Stimulated activated naive B cell treated with anti-CD40 and anti-IgM and Interleukin-4, amounts not matched to agents 10 μg/mL and 1 μg/mL and 100 μg/mL, for 72 hours (primary cell): ENCODE measurements around the gene CCDC71.

Source experiments
- ATAC-seq, 2 donors: fragments of 150-1000 bp; cut with Tn5 transposase; replicated peaks; 2 replicates each; pipeline ENCODE4 v1.10.0; 2021; ENCODE audit warnings: moderate library complexity in 1 of 2
- DNase-seq: peaks from one replicate; pipeline ENCODE4 v3.0.0; 2021
- H3K27ac Mint-ChIP-seq: one replicate; pipeline ENCODE4 v1.8.0; 2022; ENCODE audit warnings: mild to moderate bottlenecking, mixed read lengths
- H3K27me3 Mint-ChIP-seq, 2 donors: one replicate each; pipeline ENCODE4 v1.8.0; 2022; ENCODE audit warnings: mixed read lengths in 2 of 2
- H3K36me3 Mint-ChIP-seq, 2 donors: one replicate each; pipeline ENCODE4 v1.8.0; 2022; ENCODE audit warnings: mixed read lengths in 2 of 2, mild to moderate bottlenecking in 1 of 2
- H3K4me1 Mint-ChIP-seq, 2 donors: one replicate each; pipeline ENCODE4 v1.8.0; 2022; ENCODE audit warnings: mixed read lengths in 2 of 2, mild to moderate bottlenecking in 1 of 2
- H3K4me3 Mint-ChIP-seq, 2 donors: one replicate each; pipeline ENCODE4 v1.8.0; 2022; ENCODE audit warnings: mild to moderate bottlenecking in 2 of 2, mixed read lengths in 2 of 2, moderate library complexity in 1 of 2
- H3K9me3 Mint-ChIP-seq, 2 donors: one replicate each; pipeline ENCODE4 v1.8.0; 2022; ENCODE audit warnings: mixed read lengths in 2 of 2, mild to moderate bottlenecking in 1 of 2

CCDC71 gene

DNA sequence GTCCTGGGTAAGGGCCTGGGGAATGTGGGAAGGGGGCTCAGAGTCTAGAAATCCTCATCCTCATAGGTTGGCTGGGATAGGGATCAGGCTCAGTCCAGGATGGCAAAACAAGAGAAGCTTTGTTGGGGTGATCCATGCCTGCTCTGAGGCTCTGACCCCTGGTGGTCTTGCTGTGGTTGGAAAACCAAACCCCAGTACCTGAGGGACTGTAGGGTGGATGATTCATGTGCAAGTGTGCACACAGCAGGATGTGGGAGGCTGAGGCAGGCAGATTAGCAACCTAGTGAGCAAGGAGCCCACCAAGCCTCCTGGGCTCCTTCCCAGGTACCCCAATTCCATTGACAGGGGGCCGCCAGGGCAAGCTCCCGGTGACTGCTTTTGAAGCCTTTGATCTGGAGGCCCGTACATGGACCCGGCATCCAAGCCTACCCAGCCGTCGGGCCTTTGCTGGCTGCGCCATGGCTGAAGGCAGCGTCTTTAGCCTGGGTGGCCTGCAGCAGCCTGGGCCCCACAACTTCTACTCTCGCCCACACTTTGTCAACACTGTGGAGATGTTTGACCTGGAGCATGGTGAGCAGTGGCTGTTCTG, 8.4 kb upstream of the CCDC71 start:
- peaks cover 12 to 22% of the 10 kb centered on the region in 2 donors for H3K4me1 Mint-ChIP-seq
- ATAC-seq (no peak), DNase-seq (no peak)
- no peak overlapping the region for H3K4me3 Mint-ChIP-seq
- no peaks in the 10 kb centered on the region for H3K9me3 Mint-ChIP-seq
- H3K27ac Mint-ChIP-seq = no peak overlapping the region
- peaks cover 12 to 24% of the 10 kb centered on the region in 2 donors for H3K27me3 Mint-ChIP-seq
- H3K36me3 Mint-ChIP-seq = no peaks in the 10 kb centered on the region

DNA sequence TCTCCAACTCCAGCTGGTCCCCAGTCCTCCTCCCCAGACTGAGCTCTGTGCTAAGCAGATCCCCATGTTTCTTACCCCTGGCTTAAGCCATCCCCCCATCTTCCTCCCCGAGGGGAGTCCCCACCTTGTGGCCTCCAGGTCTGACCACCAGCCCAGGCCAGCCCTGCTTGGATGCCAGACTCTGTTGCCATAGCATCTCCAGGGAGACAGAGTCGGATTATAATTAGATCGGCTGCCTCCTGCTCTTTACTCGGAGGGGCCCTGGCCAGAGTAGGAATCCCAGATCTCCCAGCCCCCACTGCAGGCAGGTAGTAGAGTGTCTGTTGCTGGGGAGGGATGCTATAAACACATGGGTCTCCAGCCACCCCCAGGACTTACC, 7.7 kb upstream of the CCDC71 start:
- no peak overlapping the region for H3K27ac Mint-ChIP-seq
- no peak for DNase-seq

DNA sequence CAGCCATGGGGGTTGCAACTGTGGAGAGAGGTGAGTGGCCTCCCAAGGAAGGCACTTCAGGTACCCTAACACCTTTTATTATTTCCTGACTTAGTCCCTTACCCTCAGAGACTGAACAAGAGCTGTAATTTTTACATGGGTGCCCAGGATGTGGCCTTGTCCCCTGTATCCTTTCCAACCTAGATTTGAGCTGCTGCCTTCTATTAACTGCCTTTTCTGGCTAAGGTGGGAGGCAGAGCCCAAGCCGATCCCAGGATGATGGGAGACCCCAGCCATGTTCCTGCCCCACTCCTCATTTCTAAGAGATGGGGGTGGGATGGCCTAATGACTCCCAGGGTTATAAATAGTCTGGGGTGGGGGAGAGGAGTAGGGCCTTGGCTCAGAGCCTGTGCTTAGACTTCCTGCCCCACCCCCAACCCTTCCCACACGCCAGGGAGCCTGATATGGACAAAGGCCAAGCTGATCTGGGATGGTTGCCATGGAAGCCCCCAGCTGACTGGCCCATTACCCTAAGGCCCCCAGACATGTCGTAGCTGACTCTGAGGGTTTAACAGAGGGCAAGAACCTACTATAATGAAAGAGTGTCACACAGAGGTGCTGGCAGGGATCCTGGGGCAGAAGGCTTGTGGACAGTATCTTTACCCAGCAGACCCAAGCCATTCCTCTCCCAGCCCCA, 7.1 kb upstream of the CCDC71 start:
- H3K4me3 Mint-ChIP-seq = no peak overlapping the region
- H3K27ac Mint-ChIP-seq = no peak overlapping the region
- H3K36me3 Mint-ChIP-seq = no peaks in the 10 kb centered on the region
- H3K9me3 Mint-ChIP-seq = no peaks in the 10 kb centered on the region
- H3K27me3 Mint-ChIP-seq = peaks cover 5 to 12% of the 10 kb centered on the region in 2 donors
- DNase-seq = no peak
- no peak for ATAC-seq
- peaks cover 12 to 22% of the 10 kb centered on the region in 2 donors for H3K4me1 Mint-ChIP-seq

More for the DNA sequence above, 7.7 kb upstream of the CCDC71 start:
- Mint-ChIP-seq H3K27me3 (peaks cover 5 to 17% of the 10 kb centered on the region in 2 donors), H3K4me3 (no peak overlapping the region), H3K9me3 (no peaks in the 10 kb centered on the region), H3K4me1 (peaks cover 12 to 22% of the 10 kb centered on the region in 2 donors), H3K36me3 (no peaks in the 10 kb centered on the region)
- no peak for ATAC-seq

DNA sequence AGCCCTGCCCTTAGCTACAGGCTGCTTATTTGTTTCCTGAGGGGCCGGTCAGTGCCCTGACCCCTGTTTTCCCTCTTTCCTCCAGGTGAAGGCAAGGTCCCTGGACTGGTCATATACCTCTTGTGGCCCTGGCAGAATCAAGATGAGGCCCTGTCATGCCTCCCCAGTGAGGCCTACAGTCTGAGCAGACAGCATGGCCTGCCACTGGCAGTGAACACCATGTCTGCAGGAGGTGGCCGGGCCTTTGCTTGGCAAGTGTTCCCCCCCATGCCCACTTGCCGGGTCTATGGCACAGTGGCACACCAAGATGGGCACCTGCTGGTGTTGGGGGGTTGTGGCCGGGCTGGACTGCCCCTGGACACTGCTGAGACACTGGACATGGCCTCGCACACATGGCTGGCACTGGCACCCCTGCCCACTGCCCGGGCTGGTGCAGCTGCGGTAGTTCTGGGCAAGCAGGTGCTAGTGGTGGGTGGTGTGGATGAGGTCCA, 6.5 kb upstream of the CCDC71 start:
- H3K9me3 Mint-ChIP-seq = no peaks in the 10 kb centered on the region
- no peak overlapping the region for H3K4me3 Mint-ChIP-seq
- peaks cover 5% of the 10 kb centered on the region in 2 donors for H3K27me3 Mint-ChIP-seq
- DNase-seq = no peak
- H3K4me1 Mint-ChIP-seq = peaks cover 12 to 22% of the 10 kb centered on the region in 2 donors
- no peak for ATAC-seq
- H3K27ac Mint-ChIP-seq = no peak overlapping the region
- H3K36me3 Mint-ChIP-seq = no peaks in the 10 kb centered on the region

DNA sequence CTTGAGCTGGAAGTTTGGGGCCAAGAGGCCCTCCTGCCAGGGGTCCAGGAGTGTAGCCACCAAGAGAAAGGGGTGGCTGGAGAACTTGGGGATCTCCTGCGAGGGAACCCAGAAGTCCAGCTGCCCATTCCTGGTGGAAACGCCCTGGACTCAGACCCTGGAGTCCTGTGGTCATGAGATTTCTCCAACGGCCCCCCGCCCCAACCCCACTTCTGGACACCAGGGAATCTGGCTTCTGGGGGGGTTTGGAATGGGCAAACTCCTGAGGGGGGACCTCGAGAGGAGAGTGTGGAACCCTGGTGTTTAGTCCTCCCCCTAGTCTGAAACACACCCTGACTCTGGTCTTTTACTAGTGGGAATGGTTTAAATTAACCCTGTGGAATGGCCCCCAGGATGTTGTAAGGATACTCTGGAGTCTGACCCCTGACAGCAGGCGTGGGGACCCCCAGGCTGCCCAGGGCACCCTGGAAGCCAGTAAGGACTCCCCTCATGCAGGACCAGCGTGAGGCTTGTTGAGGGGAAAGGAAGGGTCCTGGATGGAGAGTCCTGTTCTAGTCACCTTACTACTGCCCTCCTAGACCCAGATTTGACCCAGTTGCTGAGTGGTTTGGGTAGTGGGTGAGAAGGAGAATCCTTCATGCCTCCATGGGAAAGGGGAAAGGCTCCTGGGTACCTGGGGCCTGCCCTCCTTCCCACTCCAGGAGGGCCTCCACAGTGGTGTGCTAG, 5.8 kb upstream of the CCDC71 start:
- peak overlapping the region; percentile 85 to 88 for H3K4me3 Mint-ChIP-seq
- peaks cover 8 to 17% of the 10 kb centered on the region in 2 donors for H3K4me1 Mint-ChIP-seq
- H3K27ac Mint-ChIP-seq = no peak overlapping the region
- H3K27me3 Mint-ChIP-seq = peaks cover 0 to 5% of the 10 kb centered on the region in 2 donors
- ATAC-seq = no peak
- no peaks in the 10 kb centered on the region for H3K9me3 Mint-ChIP-seq
- H3K36me3 Mint-ChIP-seq = no peaks in the 10 kb centered on the region
- no peak for DNase-seq

DNA sequence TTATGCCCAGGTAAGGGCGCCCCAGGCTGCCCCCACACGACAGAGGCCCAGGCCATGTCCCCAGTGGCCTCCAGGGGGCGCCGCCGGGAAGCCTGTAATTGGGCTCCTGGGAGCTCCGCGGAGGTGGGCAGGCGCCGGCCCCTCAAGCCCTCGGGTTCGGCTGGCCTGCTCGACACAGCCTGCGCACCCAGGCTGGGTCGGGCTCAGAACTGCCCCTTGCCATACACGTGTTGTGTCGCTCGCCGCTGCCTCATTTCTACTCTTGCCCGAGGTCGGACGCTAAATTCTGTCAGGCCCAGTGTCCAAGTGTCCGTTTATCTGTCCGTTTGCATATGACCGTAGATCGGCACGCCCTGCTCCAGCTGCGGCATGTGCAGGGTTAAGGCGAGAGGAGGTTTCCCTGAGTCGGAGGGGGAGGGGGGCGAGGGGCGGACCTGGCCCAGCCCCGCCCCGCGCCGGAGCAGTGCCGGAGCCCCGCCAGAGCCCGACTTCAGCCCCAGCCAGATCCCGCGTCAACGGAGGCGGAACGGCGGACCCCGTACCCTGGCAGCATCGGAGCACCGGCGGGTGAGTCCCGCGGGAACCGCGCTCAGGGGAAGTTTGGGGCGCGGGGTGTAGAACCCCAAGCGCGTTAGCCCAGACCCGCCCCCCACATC, 5.1 kb upstream of the CCDC71 start, which contains the start of gene KLHDC8B:
TSS of gene KLHDC8B (plus strand) at position 480 of the 656 bp plus-strand sequence. CDS start 1,172 bp downstream, outside the sequence.
- DNase-seq (peak; percentile 64), ATAC-seq (peak; percentile 86 to 89)
- peaks cover 10 to 21% of the 10 kb centered on the region in 2 donors for H3K4me1 Mint-ChIP-seq
- H3K9me3 Mint-ChIP-seq = no peaks in the 10 kb centered on the region
- no peaks in the 10 kb centered on the region for H3K36me3 Mint-ChIP-seq
- peak within 1 kb of the TSS; percentile 51 for H3K27ac Mint-ChIP-seq
- peaks cover 0 to 5% of the 10 kb centered on the region in 2 donors for H3K27me3 Mint-ChIP-seq
- peak within 1 kb of the TSS; percentile 85 to 88 for H3K4me3 Mint-ChIP-seq

DNA sequence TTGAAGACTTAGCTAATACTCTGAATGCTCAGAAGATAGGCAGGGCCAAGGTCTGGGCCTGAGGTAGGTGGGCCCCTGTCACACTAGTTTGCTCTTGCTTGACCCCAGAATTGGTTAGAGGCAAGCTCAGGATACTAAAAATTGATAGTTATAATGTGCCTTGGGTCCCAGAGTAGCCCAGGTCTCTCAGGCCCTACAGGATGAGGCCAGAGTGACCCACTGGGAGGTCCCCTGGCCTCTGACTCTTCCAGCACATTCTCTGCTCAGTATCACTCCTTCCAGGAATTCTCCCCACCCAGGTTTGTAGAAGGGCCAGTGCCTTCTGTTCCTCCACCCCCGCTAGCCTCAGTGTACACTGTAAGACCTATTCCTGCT, 4.6 kb upstream of the CCDC71 start:
- Mint-ChIP-seq H3K36me3 (peaks cover 1% of the 10 kb centered on the region in 2 donors), H3K9me3 (no peaks in the 10 kb centered on the region), H3K27ac (peak overlapping the region; percentile 51), H3K4me3 (peak overlapping the region; percentile 85 to 88), H3K27me3 (peaks cover 0 to 5% of the 10 kb centered on the region in 2 donors), H3K4me1 (peaks cover 12 to 23% of the 10 kb centered on the region in 2 donors)
- DNase-seq (no peak), ATAC-seq (no peak)

DNA sequence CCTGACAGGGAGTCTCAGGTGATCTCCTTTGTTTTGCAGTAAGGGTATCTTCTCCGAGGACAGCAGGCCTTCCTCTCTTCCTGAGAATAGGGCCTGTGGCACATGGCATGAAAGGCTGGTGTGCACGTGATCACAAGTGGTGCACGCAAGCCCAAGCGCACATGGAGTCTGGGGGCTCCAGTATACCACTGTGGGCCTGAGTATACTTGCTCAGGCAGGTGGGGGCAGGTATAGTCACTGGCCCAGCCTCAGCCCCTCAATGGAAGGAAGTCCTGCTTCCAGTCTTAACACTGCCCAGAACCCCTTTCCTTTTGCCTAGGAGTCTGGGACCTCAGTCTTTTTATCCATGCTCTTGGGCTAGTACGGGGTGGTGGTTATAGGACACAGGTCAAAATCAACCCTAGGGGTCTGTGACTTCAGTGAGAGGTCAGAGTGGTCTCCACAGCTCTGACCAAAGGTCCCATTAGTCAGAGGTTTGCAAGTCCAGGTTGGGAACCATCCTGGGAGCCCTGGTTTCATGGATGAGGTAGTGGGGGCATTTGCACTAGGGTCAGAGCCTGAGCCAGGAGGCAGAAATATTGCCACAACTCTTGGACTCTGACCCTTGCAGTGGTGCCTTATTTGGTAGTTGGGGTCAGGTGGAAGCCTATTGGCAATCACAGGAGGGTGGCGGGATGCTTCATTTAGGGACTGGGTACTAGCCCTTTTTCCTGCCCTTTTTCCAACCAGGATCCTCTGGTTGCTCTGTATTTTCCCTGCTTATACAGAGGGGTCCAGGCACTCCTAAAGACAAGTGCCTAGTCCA, 823 bp upstream of the CCDC71 start:
- DNase-seq (no peak), ATAC-seq (no peak)
- Mint-ChIP-seq H3K36me3 (peaks cover 13 to 31% of the 10 kb centered on the region in 2 donors), H3K4me3 (peak overlapping the region; percentile 88 to 91), H3K27me3 (peaks cover 0 to 5% of the 10 kb centered on the region in 2 donors), H3K27ac (peak overlapping the region; percentile 96), H3K9me3 (no peaks in the 10 kb centered on the region), H3K4me1 (peaks cover 27 to 44% of the 10 kb centered on the region in 2 donors)

DNA sequence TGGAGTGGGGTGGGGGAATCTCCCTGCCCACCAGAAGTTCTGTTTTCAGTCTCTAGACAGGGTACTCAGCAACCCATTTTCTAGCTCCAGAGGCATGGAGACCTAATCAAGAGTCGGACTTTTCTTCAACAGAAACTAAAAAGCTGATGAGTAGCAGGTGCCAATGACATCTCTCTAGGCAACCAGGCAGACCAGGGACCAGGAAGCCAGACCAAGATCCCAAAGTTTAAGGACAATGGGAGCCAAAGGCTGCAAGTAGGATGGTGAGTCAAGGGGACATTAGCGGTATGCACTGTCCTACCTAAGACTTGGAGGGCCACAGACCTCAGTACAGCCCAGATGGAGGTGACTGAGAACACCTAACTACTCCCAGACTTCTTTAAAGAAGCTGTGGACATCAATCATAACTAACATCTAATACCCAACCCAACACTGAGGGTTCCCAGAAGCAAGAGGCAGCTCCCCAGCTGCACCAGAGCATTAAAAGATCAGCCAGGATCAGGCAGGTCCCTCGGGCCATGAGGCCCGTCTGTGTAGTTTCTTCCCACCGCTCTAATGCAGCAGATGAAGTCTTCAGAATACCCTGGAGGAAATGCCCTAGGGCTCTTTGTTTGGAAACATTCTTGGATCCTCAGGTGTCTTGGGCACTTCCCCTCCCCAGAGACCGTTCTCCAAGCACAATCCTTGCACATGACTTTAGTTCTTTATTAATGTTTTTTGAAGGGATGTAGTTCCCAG, 979 bp downstream of the CCDC71 start:
- DNase-seq (no peak), ATAC-seq (peak in 1 of 2 donors; percentile 8)
- peak overlapping the region; percentile 93 to 99 for H3K4me3 Mint-ChIP-seq
- H3K27ac Mint-ChIP-seq = peak overlapping the region; percentile 98
- H3K36me3 Mint-ChIP-seq = peaks cover 13 to 40% of the 10 kb centered on the region in 2 donors
- peaks cover 25 to 40% of the 10 kb centered on the region in 2 donors for H3K4me1 Mint-ChIP-seq
- no peaks in the 10 kb centered on the region for H3K9me3 Mint-ChIP-seq
- H3K27me3 Mint-ChIP-seq = peaks cover 0 to 5% of the 10 kb centered on the region in 2 donors

DNA sequence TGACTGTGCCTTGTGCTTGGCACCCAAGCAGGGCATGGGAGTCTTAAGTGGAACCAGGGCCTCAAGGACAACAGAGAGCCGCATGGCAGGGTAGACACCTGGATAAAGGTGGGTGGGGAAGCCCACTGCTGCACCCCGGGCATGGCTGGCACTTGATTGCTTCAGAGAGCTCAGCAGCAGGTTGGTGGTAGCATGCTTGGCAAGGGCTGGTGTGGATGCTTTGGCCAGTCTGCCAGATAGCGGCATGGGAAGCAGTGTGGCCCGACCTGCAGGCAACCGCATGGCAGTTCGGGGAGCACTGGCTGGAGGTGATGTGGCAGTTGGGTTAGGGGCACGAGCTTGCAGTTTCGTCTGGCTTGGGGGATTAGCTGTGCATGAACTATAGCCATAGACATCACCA, 2.5 kb downstream of the CCDC71 start:
- Mint-ChIP-seq H3K4me3 (peak overlapping the region in 1 of 2 donors; percentile 30), H3K27ac (no peak overlapping the region), H3K36me3 (peaks cover 15 to 40% of the 10 kb centered on the region in 2 donors), H3K27me3 (no peaks in the 10 kb centered on the region), H3K9me3 (no peaks in the 10 kb centered on the region), H3K4me1 (peaks cover 28 to 45% of the 10 kb centered on the region in 2 donors)
- DNase-seq (no peak), ATAC-seq (no peak)

DNA sequence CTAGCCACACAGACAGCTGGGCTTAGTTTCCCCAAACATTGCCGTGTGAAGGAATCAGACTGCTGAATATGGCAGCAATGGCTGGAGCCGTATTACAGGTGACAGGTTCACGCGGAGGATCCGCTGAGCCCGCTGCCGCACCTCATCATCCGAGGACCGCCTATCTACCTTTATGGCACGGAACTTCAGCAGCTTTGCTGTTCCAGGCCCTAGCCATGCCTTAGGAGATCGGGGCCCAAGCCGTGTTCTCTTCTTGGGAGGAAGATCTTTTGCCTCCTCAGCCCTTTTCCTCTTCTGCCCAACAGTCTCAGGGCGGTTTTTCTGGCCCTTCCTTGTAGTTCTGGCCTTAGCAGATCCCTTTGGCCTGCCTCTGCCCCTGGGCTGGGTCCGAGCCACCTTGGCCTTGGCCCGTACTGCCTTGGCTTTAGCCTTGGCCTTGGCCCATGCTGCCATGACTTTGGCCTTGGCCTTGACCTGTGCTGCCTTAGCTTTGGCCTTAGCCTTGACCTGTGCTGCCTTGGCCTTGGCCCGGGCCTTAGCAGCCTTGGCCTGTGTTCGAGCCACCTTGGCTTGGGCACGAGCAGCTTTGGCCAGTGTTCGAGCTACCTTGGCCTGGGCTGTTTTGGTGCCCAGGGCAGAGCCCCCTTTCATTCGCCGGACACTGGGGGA, 3.2 kb downstream of the CCDC71 start:
- peaks cover 15 to 40% of the 10 kb centered on the region in 2 donors for H3K36me3 Mint-ChIP-seq
- no peak overlapping the region for H3K27ac Mint-ChIP-seq
- peaks cover 30 to 50% of the 10 kb centered on the region in 2 donors for H3K4me1 Mint-ChIP-seq
- no peak for ATAC-seq
- no peak for DNase-seq
- no peaks in the 10 kb centered on the region for H3K9me3 Mint-ChIP-seq
- no peak overlapping the region for H3K4me3 Mint-ChIP-seq
- H3K27me3 Mint-ChIP-seq = no peaks in the 10 kb centered on the region

DNA sequence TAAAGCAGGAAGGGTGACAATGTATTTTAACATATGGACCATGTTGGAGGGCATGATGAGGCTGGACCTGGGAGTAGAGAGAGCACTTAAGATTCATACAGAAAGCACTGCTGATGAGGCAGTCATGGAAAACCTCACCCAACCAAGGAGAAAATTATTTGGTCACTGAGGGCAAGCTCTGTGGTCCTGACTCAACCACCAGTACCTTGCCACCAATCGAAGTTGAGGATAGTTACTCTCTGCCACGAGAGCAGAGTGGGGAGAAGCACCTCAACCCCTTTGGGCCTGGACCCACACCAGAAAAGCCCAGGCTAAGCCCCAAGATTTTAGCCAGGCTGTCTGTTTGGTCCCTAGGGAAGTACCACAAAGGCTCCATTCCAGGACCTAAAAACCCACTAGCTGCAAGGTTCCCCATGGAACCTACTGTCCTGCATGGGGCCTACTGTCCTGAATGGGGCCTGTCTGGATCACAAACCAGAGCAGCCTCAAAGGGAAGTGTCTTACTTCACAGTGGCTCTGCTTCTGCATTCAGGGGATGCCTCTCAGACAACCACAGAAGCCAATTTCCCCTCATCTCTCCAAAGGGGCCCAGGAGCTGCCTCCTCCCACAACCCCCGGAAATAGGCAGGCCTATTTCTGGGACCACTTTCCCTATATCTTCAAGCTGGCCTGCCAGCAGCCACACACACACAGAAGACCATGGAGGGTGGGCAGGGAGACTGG, 4.2 kb downstream of the CCDC71 start:
- ATAC-seq (no peak), DNase-seq (no peak)
- no peaks in the 10 kb centered on the region for H3K9me3 Mint-ChIP-seq
- no peak overlapping the region for H3K27ac Mint-ChIP-seq
- no peak overlapping the region for H3K4me3 Mint-ChIP-seq
- peaks cover 30 to 50% of the 10 kb centered on the region in 2 donors for H3K4me1 Mint-ChIP-seq
- peaks cover 15 to 40% of the 10 kb centered on the region in 2 donors for H3K36me3 Mint-ChIP-seq
- no peaks in the 10 kb centered on the region for H3K27me3 Mint-ChIP-seq
